ENCODE data around the gene MMP17.

MMP17 gene

DNA sequence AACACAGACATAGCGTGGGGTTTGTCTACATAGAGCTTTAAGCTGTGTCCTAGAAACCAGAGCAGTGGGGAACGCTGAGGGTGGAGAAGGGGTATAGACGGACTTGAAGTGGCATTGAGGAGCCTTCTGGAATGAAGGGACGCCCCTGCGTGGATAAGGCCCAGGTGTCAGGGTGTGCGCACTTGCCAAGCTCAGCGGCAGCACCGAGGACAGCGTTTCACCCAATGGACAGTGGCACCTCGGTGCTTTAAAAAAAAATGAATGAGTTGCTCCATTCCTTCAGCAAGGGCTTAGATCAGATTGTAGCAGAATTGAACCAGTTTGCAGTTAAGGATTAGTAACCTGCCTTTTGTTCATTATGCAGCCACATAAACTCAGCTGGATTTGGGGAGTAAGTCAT is 33.6 kb upstream of the MMP17 start:
- Mint-ChIP-seq H3K36me3 (ENCODE audit: insufficient read depth) (peaks cover 29% of the 10 kb centered on the region), H3K9me3 (no peaks in the 10 kb centered on the region)

DNA sequence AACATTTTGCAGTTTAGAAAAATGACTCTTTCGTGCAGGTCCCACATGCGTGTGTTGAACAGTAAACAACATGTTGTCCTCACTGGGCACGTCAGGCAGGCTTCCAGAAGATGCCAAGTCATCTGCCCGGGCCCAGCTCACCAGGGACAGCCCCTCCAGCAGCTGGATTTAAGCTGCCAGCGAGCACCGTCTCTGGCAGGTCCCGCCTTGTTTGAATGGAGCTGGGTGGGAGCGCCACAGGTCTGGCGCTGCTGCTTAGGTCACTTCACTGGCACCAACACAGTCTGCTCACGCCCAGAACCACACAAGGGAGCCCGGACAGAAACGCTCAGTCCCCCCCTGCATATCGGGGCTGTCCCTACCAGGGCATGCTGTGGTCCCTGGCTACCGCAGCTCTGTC is 33.1 kb upstream of the MMP17 start:
- no peak overlapping the region for H3K4me3 Mint-ChIP-seq

More for the DNA sequence above, 33.6 kb upstream of the MMP17 start:
- ATAC-seq (replicated peaks; ENCODE audit: extremely low read depth, poor library complexity, severe bottlenecking): no peak
- no peak overlapping the region for H3K4me3 Mint-ChIP-seq
- H3K27me3 Mint-ChIP-seq: no peaks in the 10 kb centered on the region
- H3K4me1 Mint-ChIP-seq: peaks cover 6% of the 10 kb centered on the region
- DNase-seq (ENCODE audit: low spot score in 2 of 2): no peak
- no peak overlapping the region for H3K27ac Mint-ChIP-seq (ENCODE audit: low read depth)

DNA sequence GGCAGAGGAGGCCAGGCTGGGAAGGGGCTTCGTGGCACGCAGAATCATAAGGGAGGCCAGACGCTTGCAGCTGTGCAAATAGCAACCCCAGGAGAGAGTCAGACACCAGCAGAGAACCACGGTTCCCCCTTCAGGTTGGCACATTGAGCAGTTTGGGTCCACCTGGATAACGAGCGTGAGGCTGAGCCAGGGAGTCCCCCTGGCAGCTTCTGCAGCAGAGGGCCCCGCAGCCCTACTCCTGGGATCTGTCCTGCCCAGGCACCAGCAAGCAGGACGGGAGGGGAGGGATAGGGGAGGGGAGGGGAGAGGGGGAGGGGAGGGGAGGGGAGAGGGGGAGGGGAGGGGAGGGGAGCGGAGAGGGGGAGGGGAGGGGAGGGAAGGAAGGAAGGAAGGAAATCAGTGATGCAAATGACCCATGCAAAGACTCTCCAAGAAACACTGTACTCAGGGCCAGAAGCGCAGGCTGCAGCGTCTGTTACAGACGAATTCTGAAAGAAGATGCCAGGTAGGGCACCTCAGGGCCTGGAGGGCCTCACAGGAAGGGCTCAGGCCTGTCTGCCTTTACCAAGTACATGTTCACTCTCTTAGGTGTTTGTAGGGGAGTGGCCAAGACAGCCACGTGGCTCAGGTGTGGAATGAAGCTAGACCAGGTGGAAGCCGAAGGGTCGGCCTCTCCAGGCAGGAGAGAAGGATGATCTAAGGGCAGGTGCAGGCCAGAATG is 32.3 kb upstream of the MMP17 start:
- ATAC-seq (replicated peaks; ENCODE audit: extremely low read depth, poor library complexity, severe bottlenecking) (no peak), DNase-seq (ENCODE audit: low spot score in 2 of 2) (no peak)
- Mint-ChIP-seq H3K9me3 (no peaks in the 10 kb centered on the region), H3K36me3 (ENCODE audit: insufficient read depth) (peaks cover 26% of the 10 kb centered on the region), H3K27ac (ENCODE audit: low read depth) (peak overlapping the region; percentile 65), H3K4me1 (no peaks in the 10 kb centered on the region), H3K27me3 (no peaks in the 10 kb centered on the region), H3K4me3 (no peak overlapping the region)

More for the DNA sequence above, 33.1 kb upstream of the MMP17 start:
- peaks cover 1% of the 10 kb centered on the region for H3K4me1 Mint-ChIP-seq
- DNase-seq (ENCODE audit: low spot score in 2 of 2): no peak
- peaks cover 27% of the 10 kb centered on the region for H3K36me3 Mint-ChIP-seq (ENCODE audit: insufficient read depth)
- no peaks in the 10 kb centered on the region for H3K27me3 Mint-ChIP-seq
- peak overlapping the region; percentile 65 for H3K27ac Mint-ChIP-seq (ENCODE audit: low read depth)
- H3K9me3 Mint-ChIP-seq: no peaks in the 10 kb centered on the region
- ATAC-seq (replicated peaks; ENCODE audit: extremely low read depth, poor library complexity, severe bottlenecking): no peak

DNA sequence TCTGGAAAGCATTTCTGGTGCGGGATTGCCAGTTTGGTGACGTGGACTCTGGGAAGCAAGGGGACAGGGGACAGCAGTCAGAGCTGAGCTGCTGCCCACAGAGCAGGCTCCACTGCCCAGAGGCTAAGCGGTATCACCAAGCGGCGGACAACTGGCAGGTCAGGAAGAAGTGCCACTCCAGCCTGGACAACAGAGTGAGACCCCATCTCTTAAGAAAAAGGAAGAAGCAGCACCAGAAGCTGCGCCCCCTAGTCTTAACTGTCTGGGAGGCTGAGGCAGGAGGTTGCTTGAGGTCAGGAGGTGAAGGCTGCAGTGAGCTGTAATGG is 31.8 kb upstream of the MMP17 start:
- Mint-ChIP-seq H3K36me3 (ENCODE audit: insufficient read depth) (peaks cover 29% of the 10 kb centered on the region), H3K4me3 (no peak overlapping the region), H3K4me1 (no peaks in the 10 kb centered on the region), H3K27ac (ENCODE audit: low read depth) (peak overlapping the region; percentile 65), H3K9me3 (no peaks in the 10 kb centered on the region), H3K27me3 (no peaks in the 10 kb centered on the region)
- DNase-seq (ENCODE audit: low spot score in 2 of 2): no peak
- ATAC-seq (replicated peaks; ENCODE audit: extremely low read depth, poor library complexity, severe bottlenecking): no peak

DNA sequence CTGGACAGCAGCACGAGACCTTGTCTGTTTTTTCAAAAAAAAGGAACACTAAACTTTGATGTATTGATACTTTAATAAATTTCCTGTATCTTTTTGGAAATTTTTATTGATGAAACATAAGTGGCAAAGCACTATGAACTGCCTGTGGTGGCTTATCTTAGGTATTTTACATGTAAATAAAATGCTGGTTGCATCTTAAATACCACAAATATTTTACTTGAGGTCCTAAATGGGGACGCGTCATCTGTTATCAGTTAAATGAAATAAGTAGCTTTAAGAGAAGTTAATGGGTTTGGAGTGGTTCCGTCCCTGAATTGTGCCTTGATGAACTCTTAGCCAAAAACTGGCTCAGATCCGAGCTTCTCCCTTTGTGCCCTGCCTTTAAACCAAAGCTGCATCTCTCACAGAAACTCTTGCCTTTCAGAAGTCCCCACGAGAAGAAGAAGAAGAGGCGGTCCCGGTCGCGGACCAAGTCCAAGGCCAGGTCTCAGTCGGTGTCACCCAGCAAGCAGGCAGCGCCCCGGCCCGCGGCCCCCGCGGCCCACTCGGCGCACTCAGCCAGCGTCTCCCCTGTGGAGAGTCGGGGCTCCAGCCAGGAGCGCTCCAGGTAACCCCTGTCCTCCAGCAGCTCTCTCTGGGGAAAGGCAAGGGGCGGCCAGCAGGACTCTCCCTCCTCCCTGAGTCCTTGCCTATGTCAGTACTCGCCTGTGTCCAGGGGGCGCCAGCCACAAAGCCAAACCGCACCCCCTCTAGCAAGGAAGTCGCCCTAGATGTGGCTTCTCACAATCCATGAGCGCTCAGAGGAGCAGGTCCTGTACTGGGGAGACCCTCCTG is 31.2 kb upstream of the MMP17 start:
- Mint-ChIP-seq H3K4me3 (no peak overlapping the region), H3K36me3 (ENCODE audit: insufficient read depth) (peaks cover 32% of the 10 kb centered on the region), H3K27me3 (no peaks in the 10 kb centered on the region), H3K4me1 (no peaks in the 10 kb centered on the region), H3K27ac (ENCODE audit: low read depth) (no peak overlapping the region), H3K9me3 (no peaks in the 10 kb centered on the region)
- ATAC-seq (replicated peaks; ENCODE audit: extremely low read depth, poor library complexity, severe bottlenecking) (no peak), DNase-seq (ENCODE audit: low spot score in 2 of 2) (no peak)

DNA sequence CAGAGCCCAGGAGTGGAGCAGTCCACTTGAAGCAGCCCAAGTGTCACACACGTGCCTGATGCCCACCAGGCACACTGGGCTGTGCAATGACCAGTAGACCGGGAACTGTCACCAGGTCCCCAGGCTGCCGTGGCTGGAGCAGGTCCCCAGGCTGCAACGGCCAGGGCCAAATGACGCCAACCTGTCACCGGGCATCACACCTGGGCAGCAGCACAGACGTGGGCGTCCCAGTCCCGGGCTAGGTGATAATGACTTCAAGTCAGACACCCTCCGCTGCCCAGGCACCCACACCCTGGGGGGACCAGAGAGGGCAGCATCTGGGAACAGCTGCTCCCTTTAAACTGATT is 30.6 kb upstream of the MMP17 start:
- DNase-seq (ENCODE audit: low spot score in 2 of 2): no peak
- Mint-ChIP-seq H3K4me3 (no peak overlapping the region), H3K27me3 (no peaks in the 10 kb centered on the region), H3K4me1 (no peaks in the 10 kb centered on the region), H3K36me3 (ENCODE audit: insufficient read depth) (peaks cover 34% of the 10 kb centered on the region), H3K9me3 (no peaks in the 10 kb centered on the region), H3K27ac (ENCODE audit: low read depth) (no peak overlapping the region)
- ATAC-seq (replicated peaks; ENCODE audit: extremely low read depth, poor library complexity, severe bottlenecking): no peak

DNA sequence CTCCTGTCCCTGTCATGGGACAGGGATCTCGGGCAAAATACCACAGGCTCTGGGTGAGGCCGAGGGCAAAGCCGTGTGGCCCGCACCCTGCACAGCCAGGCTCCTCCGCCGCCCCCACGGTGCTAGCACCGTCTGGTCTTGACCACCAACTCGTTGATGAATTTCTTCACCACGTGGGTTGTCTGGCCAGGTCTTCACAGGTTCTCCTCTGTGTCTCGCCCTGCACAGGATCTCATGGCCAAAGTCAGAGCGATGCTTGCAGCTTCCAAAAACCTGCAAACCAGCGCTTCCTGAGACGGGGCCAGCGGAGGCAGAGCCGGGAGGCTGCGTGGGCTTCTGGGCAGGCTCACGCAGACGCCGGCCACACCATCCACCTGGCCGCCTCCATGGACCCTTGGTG is 29.0 kb upstream of the MMP17 start:
- no peaks in the 10 kb centered on the region for H3K4me1 Mint-ChIP-seq
- ATAC-seq (replicated peaks; ENCODE audit: extremely low read depth, poor library complexity, severe bottlenecking): no peak
- H3K9me3 Mint-ChIP-seq: no peaks in the 10 kb centered on the region
- no peaks in the 10 kb centered on the region for H3K27me3 Mint-ChIP-seq
- H3K27ac Mint-ChIP-seq (ENCODE audit: low read depth): no peak overlapping the region
- H3K36me3 Mint-ChIP-seq (ENCODE audit: insufficient read depth): peaks cover 33% of the 10 kb centered on the region
- no peak for DNase-seq (ENCODE audit: low spot score in 2 of 2)
- no peak overlapping the region for H3K4me3 Mint-ChIP-seq

DNA sequence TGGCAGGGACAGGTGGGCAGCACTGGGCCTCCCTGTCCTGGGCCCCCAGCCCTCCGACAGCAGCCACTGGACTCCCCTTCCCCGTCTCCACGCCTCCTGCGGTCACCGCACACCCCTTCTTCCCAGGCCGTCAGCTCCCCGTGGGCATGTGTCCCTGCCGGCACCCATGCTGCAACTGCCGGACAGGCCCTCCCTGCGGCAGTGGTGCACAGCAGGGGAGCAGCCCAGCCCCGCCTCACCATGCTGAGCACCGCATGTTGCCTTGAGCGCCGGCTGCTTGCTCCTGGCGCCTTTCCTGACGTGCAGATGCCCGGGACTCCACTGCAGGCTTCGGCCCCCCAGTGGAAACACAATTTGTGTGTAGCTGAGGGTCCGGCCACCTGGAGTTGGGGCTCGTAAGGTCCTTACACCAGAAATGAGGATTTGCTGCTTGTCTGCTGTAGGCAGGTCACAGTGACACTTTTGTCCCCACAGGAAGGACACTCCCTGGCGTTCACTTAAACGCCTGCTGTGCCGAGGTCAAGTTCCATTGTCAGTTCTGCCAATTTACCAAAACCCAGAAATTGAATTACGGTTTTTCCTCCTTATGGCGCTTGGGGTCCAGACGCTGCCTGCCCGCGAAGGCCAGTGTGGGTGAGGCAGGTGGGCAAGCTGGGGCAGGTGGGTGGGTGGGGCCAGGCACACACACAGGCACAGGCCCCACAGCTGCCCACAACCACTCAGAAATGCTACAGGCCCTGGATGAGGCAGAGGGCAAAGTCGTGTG is 28.2 kb upstream of the MMP17 start:
- Mint-ChIP-seq H3K4me1 (no peaks in the 10 kb centered on the region), H3K27ac (ENCODE audit: low read depth) (no peak overlapping the region), H3K27me3 (no peaks in the 10 kb centered on the region), H3K9me3 (no peaks in the 10 kb centered on the region), H3K4me3 (no peak overlapping the region), H3K36me3 (ENCODE audit: insufficient read depth) (peaks cover 33% of the 10 kb centered on the region)
- ATAC-seq (replicated peaks; ENCODE audit: extremely low read depth, poor library complexity, severe bottlenecking): no peak
- no peak for DNase-seq (ENCODE audit: low spot score in 2 of 2)

DNA sequence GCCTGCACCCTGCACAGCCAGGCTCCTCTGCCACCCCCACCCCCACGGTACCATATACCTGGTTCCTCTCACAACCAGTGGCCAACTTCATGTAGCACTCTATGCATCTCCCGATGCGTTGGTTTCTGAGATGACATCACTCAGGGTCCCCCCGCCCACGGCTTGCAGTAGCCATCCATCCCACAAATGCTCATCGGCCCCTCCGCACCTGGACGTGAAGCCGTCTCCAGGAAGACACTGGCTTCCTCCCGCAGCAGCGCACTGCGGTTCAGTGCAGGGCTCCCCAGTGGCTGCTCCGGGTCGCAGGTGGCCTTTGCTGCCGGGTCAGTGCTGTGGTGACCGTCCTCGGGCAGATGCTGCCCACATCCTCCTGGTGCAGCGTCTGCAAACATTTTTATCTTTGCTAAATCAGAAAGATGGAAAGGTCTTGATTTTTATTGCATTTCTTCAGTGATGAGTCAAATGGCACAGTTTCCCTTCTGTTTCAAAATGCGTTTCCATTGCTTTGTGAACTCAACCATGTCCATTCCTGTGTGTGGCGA is 27.5 kb upstream of the MMP17 start:
- Mint-ChIP-seq H3K27me3 (no peaks in the 10 kb centered on the region), H3K36me3 (ENCODE audit: insufficient read depth) (peaks cover 34% of the 10 kb centered on the region), H3K4me3 (no peak overlapping the region), H3K27ac (ENCODE audit: low read depth) (no peak overlapping the region), H3K9me3 (no peaks in the 10 kb centered on the region), H3K4me1 (no peaks in the 10 kb centered on the region)
- no peak for DNase-seq (ENCODE audit: low spot score in 2 of 2)
- no peak for ATAC-seq (replicated peaks; ENCODE audit: extremely low read depth, poor library complexity, severe bottlenecking)

DNA sequence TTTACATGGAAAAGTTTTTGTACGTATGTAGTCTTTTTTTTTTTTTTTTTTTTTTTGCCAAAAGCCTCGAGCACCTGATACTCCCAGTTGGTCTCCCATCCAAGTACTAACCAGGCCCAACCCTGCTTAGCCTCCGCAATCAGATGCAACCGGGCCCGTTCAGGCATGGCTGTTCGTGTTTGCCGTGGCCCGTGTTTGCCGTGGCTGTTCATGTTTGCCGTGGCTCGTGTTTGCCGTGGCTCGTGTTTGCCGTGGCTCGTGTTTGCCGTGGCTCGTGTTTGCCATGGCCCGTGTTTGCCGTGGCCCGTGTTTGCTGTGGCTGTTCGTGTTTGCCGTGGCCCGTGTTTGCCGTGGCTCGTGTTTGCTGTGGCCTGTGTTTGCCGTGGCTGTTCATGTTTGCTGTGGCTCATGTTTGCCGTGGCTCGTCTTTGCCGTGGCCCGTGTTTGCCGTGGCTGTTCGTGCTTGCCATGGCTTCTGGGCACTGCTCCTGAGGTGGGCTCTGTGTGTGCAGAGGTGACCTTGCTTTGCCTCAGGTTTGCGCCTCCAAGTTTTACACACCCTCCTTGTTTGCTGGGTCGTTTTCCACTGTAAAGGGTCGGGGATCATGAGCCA is 26.8 kb upstream of the MMP17 start:
- no peaks in the 10 kb centered on the region for H3K27me3 Mint-ChIP-seq
- DNase-seq (ENCODE audit: low spot score in 2 of 2) (no peak), ATAC-seq (replicated peaks; ENCODE audit: extremely low read depth, poor library complexity, severe bottlenecking) (no peak)
- H3K4me1 Mint-ChIP-seq: no peaks in the 10 kb centered on the region
- no peak overlapping the region for H3K4me3 Mint-ChIP-seq
- no peaks in the 10 kb centered on the region for H3K9me3 Mint-ChIP-seq
- H3K36me3 Mint-ChIP-seq (ENCODE audit: insufficient read depth): peaks cover 33% of the 10 kb centered on the region
- no peak overlapping the region for H3K27ac Mint-ChIP-seq (ENCODE audit: low read depth)

DNA sequence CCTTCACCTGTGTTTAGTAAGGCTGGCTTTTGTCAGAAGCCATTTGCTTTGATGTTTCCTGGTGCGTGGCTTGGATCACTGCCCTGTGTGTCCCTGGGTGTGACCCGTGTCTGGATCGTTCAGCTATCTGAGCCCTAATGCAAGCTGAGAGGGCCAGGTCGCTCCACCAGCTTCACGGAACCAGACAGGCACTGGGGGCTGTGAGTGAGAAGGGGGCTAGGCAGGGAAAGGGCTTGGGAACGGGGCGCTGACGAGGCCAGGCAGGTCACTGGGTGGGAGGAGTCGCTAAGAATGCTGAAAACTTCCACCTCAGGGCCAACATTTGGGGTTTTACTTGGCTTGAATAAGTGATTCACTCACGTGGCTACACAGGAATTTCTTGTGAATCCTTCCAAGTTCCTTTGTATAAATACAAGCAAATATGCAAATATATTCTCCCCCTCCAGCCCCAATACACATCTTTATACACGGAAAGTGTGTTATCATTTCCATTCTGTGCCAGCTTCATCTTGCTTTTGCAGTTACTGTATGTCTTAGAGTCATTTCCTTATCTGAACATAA is 24.2 kb upstream of the MMP17 start:
- Mint-ChIP-seq H3K4me1 (no peaks in the 10 kb centered on the region), H3K36me3 (ENCODE audit: insufficient read depth) (peaks cover 22% of the 10 kb centered on the region), H3K27me3 (no peaks in the 10 kb centered on the region), H3K4me3 (no peak overlapping the region), H3K9me3 (no peaks in the 10 kb centered on the region), H3K27ac (ENCODE audit: low read depth) (no peak overlapping the region)
- DNase-seq (ENCODE audit: low spot score in 2 of 2) (no peak), ATAC-seq (replicated peaks; ENCODE audit: extremely low read depth, poor library complexity, severe bottlenecking) (no peak)

DNA sequence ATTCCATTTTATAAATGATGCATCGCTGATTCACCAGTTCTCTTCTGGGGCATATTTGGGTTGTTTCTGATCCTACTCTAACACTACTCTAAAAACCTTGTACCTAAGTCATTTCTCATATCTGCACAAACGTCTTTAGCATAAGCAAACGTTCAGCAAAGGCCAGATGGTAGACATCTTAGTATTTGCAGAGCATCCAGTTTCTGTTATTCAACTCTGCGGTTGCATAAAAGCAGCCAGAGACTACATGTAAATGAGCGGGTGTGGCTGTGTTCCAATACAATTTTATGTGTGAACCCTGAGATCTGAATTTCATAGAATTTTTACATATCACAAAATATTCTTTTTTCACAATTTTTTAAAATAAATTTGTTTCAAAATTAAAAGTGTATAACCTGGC is 22.8 kb upstream of the MMP17 start:
- Mint-ChIP-seq H3K9me3 (no peaks in the 10 kb centered on the region), H3K27me3 (no peaks in the 10 kb centered on the region), H3K4me3 (no peak overlapping the region), H3K4me1 (no peaks in the 10 kb centered on the region), H3K27ac (ENCODE audit: low read depth) (peak overlapping the region; percentile 74), H3K36me3 (ENCODE audit: insufficient read depth) (peaks cover 19% of the 10 kb centered on the region)
- ATAC-seq (replicated peaks; ENCODE audit: extremely low read depth, poor library complexity, severe bottlenecking) (no peak), DNase-seq (ENCODE audit: low spot score in 2 of 2) (no peak)
